ENCODE results near the gene SLIT3.
"Not testable (repeated sequence)": the region's sequence is repeated elsewhere in the genome, so short reads cannot be mapped to it uniquely, and the experiment has no call there.

DNA sequence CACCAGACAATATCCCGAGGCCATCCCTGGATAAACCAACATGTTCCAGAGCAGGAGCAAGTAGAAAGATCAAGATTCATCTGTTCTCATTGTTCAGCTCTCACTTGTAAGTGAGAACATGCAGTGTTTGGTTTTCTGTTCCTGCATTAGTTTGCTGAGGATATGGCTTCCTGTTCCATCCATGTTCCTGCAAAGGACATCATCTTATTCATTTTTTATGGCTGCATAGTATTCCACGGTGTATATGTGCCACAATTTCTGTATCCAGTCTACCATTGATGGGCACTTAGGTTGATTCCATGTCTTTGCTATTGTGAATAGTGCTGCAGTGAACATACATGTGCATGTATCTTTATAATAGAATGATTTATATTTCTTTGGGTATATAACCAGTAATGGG lies 195.4 kb downstream of the SLIT3 start:
- TF ChIP-seq, protein P1, sequence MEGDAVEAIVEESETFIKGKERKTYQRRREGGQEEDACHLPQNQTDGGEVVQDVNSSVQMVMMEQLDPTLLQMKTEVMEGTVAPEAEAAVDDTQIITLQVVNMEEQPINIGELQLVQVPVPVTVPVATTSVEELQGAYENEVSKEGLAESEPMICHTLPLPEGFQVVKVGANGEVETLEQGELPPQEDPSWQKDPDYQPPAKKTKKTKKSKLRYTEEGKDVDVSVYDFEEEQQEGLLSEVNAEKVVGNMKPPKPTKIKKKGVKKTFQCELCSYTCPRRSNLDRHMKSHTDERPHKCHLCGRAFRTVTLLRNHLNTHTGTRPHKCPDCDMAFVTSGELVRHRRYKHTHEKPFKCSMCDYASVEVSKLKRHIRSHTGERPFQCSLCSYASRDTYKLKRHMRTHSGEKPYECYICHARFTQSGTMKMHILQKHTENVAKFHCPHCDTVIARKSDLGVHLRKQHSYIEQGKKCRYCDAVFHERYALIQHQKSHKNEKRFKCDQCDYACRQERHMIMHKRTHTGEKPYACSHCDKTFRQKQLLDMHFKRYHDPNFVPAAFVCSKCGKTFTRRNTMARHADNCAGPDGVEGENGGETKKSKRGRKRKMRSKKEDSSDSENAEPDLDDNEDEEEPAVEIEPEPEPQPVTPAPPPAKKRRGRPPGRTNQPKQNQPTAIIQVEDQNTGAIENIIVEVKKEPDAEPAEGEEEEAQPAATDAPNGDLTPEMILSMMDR (IDR thresholded peaks at IDR 0.05; ENCODE audit: low read depth, low read length): not testable (repeated sequence)
- not testable (repeated sequence) for TF ChIP-seq POLR2A (IDR thresholded peaks at IDR 0.05; ENCODE audit: extremely low read depth, insufficient read length); MYC (IDR thresholded peaks at IDR 0.05; ENCODE audit: low read depth, low read length)
- TF ChIP-seq, protein P2, sequence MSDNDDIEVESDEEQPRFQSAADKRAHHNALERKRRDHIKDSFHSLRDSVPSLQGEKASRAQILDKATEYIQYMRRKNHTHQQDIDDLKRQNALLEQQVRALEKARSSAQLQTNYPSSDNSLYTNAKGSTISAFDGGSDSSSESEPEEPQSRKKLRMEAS (IDR thresholded peaks at IDR 0.05; ENCODE audit: low read depth, low read length): not testable (repeated sequence)

Measured in NB4 (cell line).